Motor neuron (in vitro differentiated cells): ENCODE results near the gene NOS1AP. TPM values are rescaled to one million over a fixed set of nuclear protein-coding genes. Genes with fewer than 3 reads are reported as not detected.
A peak's percentile ranks its signal among the peaks of the same experiment; 100 is the strongest.
"Not testable (repeated sequence)": the region's sequence is repeated elsewhere in the genome, so short reads cannot be mapped to it uniquely, and the experiment has no call there.

Experiments
- ATAC-seq, 8 experiments: fragments of 200-7000 bp; cut with Tn5 transposase; replicated peaks in 6 of 8; 2 replicates each; pipeline ENCODE4 v1.8.0; 2021; ENCODE audit warnings: mild to moderate bottlenecking in 8 of 8, moderate library complexity in 8 of 8
- H3K27ac ChIP-seq, 2 donors: fragments of 250-450 bp; sonication (Bioruptor Pico); 2 replicates each; pipeline ENCODE4 v1.9.0; 2021; ENCODE audit warnings: antibody characterized with exemption in 2 of 2, mild to moderate bottlenecking in 2 of 2, moderate library complexity in 1 of 2
- H3K4me1 ChIP-seq, 2 donors: fragments of 250-450 bp; sonication (Bioruptor Pico); replicated peaks in 1 of 2; 2 replicates each; pipeline ENCODE4 v1.6.1; 2021; ENCODE audit warnings: antibody characterized with exemption in 2 of 2, mild to moderate bottlenecking in 2 of 2, moderate library complexity in 1 of 2
- H3K4me3 ChIP-seq, 5 donors: fragments of 250-450 bp; sonication (Bioruptor Pico); 2 replicates each; pipeline ENCODE4 v1.9.0; 2021; ENCODE audit warnings: antibody characterized with exemption in 5 of 5, mild to moderate bottlenecking in 5 of 5, moderate library complexity in 4 of 5
- WGBS, 10 experiments: fragments of 450-650 bp; shearing (Covaris generic); methylation state at CpG; one replicate each; pipeline ENCODE4 v1.0.0; 2022; 5-methylcytosine and 5-hydroxymethylcytosine counted together
- in situ Hi-C, 9 experiments: fragments of 400-800 bp; cut with MboI; loops; one replicate each; pipeline ENCODE4 v1.15.0; 2021; ENCODE audit warnings: low sequenced_read_pairs in 9 of 9, low pct_unique_long_range_greater_than_20kb in 2 of 9; ENCODE audit not compliant: unreplicated experiment in 9 of 9
- total RNA-seq, 8 experiments: library from RNA; unstranded; fragments of 300-600 nt; gene quantifications; 2 replicates each; pipeline versions ENCODE4 v1.2.3 to v1.2.4, GENCODE V29; 2022

Gene NOS1AP
- total RNA-seq, 8 experiments from 2014 or later, result 0.61 to 10.4 (median 6.5) TPM

GRCh38 chr1:162169031-162169790 is 99.7 kb downstream of the NOS1AP start:
- in situ Hi-C loops, result no loop called here
- WGBS, 10 experiments, result 0 to 88% (median 34%) methylated on average over 1 to 7 of the region's 7 CpGs
- peak in 5 of 8 experiments; percentile 31 to 43 (median 35) for ATAC-seq
- no peak overlapping the region for H3K27ac ChIP-seq
- H3K4me1 ChIP-seq, result peaks cover 48 to 49% of the 10 kb centered on the region in 2 donors
- H3K4me3 ChIP-seq, result no peak overlapping the region

- no peak for ATAC-seq
- WGBS, 10 experiments, result 0 to 100% (median 76%) methylated on average over 1 to 3 of the region's 3 CpGs; no CpG with 5 or more reads in 3 of the 10 experiments
- Histone ChIP-seq H3K27ac (no peak overlapping the region), H3K4me1 (peaks cover 52 to 53% of the 10 kb centered on the region in 2 donors), H3K4me3 (no peak overlapping the region)
- in situ Hi-C loops, result no loop called here
Observed at GRCh38 chr1:162171111-162171510, 101.6 kb downstream of the NOS1AP start.

GRCh38 chr1:162172311-162173102 is 103.0 kb downstream of the NOS1AP start:
- 0 to 100% (median 65%) methylated on average over 1 to 2 of the region's 2 CpGs; no CpG with 5 or more reads in 2 of the 10 experiments for WGBS, 10 experiments
- in situ Hi-C loops, result no loop called here
- Histone ChIP-seq H3K4me3 (no peak overlapping the region), H3K4me1 (peaks cover 44 to 48% of the 10 kb centered on the region in 2 donors), H3K27ac (no peak overlapping the region)
- peak in 3 of 8 experiments; percentile 50 to 90 (median 89) for ATAC-seq

- H3K4me3 ChIP-seq, in situ Hi-C loops, H3K27ac ChIP-seq, ATAC-seq: not testable (repeated sequence)
- WGBS, 10 experiments, result 100% methylated on average over 1 of the region's 1 CpG; no CpG with 5 or more reads in 9 of the 10 experiments
- peaks cover 37 to 45% of the 10 kb centered on the region in 2 donors for H3K4me1 ChIP-seq
Observed at GRCh38 chr1:162173607-162174006, 104.1 kb downstream of the NOS1AP start.

- H3K4me3 ChIP-seq, H3K27ac ChIP-seq, in situ Hi-C loops, ATAC-seq: not testable (repeated sequence)
- no CpG with 5 or more reads among the region's 4 CpGs for WGBS, 10 experiments
- H3K4me1 ChIP-seq, result peaks cover 35 to 42% of the 10 kb centered on the region in 2 donors
Observed at GRCh38 chr1:162174027-162174426, 104.5 kb downstream of the NOS1AP start.

- H3K4me1 ChIP-seq, result peaks cover 26 to 35% of the 10 kb centered on the region in 2 donors
- ATAC-seq, result peak in 6 of 8 experiments; percentile 36 to 88 (median 73)
- 20 to 72% (median 40%) methylated on average over 4 to 9 of the region's 9 CpGs for WGBS, 10 experiments
- no peak overlapping the region for H3K27ac ChIP-seq
- H3K4me3 ChIP-seq, result no peak overlapping the region
- in situ Hi-C loops, result no loop called here
Observed at GRCh38 chr1:162175379-162176081, 106.0 kb downstream of the NOS1AP start.

GRCh38 chr1:162177126-162177525 is 107.6 kb downstream of the NOS1AP start:
- in situ Hi-C loops, result no loop called here
- Histone ChIP-seq H3K27ac (no peak overlapping the region), H3K4me3 (no peak overlapping the region), H3K4me1 (peaks cover 29 to 44% of the 10 kb centered on the region in 2 donors)
- ATAC-seq, result peak in 3 of 8 experiments; percentile 32 to 43 (median 42)
- 64 to 100% (median 79%) methylated on average over 1 to 5 of the region's 6 CpGs; no CpG with 5 or more reads in 2 of the 10 experiments for WGBS, 10 experiments

- WGBS, 10 experiments, result 39 to 100% (median 91%) methylated on average over 2 to 4 of the region's 4 CpGs; no CpG with 5 or more reads in 2 of the 10 experiments
- in situ Hi-C loops, result no loop called here
- Histone ChIP-seq H3K4me3 (no peak overlapping the region), H3K4me1 (peaks cover 27 to 44% of the 10 kb centered on the region in 2 donors), H3K27ac (no peak overlapping the region)
- no peak for ATAC-seq
Observed at GRCh38 chr1:162178432-162178831, 108.9 kb downstream of the NOS1AP start.

- H3K27ac ChIP-seq, result no peak overlapping the region
- no peak overlapping the region for H3K4me3 ChIP-seq
- WGBS, 10 experiments, result 20 to 100% (median 76%) methylated on average over 1 to 4 of the region's 4 CpGs; no CpG with 5 or more reads in 2 of the 10 experiments
- H3K4me1 ChIP-seq, result peaks cover 27 to 44% of the 10 kb centered on the region in 2 donors
- no peak for ATAC-seq
- in situ Hi-C loops, result no loop called here
Observed at GRCh38 chr1:162179121-162179520, 109.6 kb downstream of the NOS1AP start.

- Histone ChIP-seq H3K4me3 (no peak overlapping the region), H3K27ac (no peak overlapping the region), H3K4me1 (peaks cover 26 to 41% of the 10 kb centered on the region in 2 donors)
- ATAC-seq, result peak in 5 of 8 experiments; percentile 12 to 52 (median 20)
- in situ Hi-C loops, result no loop called here
Observed at GRCh38 chr1:162180813-162181212, 111.3 kb downstream of the NOS1AP start.

- in situ Hi-C loops, result no loop called here
- no peak for ATAC-seq
- H3K27ac ChIP-seq, result no peak overlapping the region
- peaks cover 19 to 30% of the 10 kb centered on the region in 2 donors for H3K4me1 ChIP-seq
- H3K4me3 ChIP-seq, result no peak overlapping the region
- WGBS, 10 experiments, result 75 to 100% (median 89%) methylated on average over 1 to 4 of the region's 4 CpGs; no CpG with 5 or more reads in 1 of the 10 experiments
Observed at GRCh38 chr1:162182090-162182489, 112.6 kb downstream of the NOS1AP start.

- in situ Hi-C loops, result no loop called here
- H3K27ac ChIP-seq, result no peak overlapping the region
- peaks cover 15 to 18% of the 10 kb centered on the region in 2 donors for H3K4me1 ChIP-seq
- H3K4me3 ChIP-seq, result no peak overlapping the region
- peak in 3 of 8 experiments; percentile 68 to 88 (median 80) for ATAC-seq
- 0 to 100% (median 50%) methylated on average over 1 to 4 of the region's 4 CpGs for WGBS, 10 experiments
Observed at GRCh38 chr1:162185314-162186025, 116.0 kb downstream of the NOS1AP start.
